GM12864 (cell line): ENCODE data around the gene OR2V1.
"Not testable (repeated sequence)": the region's sequence is repeated elsewhere in the genome, so short reads cannot be mapped to it uniquely, and the experiment has no call there.

Experiments used
- DNase-seq: peaks from one replicate; pipeline ENCODE4 v3.0.0-alpha.2; 2011; ENCODE audit warnings: low read depth
- H3K4me3 ChIP-seq: 2 replicates; pipeline ENCODE4 v1.5.1; 2011; ENCODE audit warnings: mild to moderate bottlenecking, low read depth, low read length, control low read depth
- TF ChIP-seq, protein P1 (sequence below): IDR thresholded peaks from 2 replicates; pipeline ENCODE4 v1.5.1; 2011; ENCODE audit warnings: low read depth, mild to moderate bottlenecking, moderate library complexity, low read length, control low read depth, inconsistent platforms; ENCODE audit errors: missing control alignments

OR2V1 gene

GRCh38 chr5:181170237-181170825 is 39.4 kb upstream of the OR2V1 start:
- TF ChIP-seq, protein P1, sequence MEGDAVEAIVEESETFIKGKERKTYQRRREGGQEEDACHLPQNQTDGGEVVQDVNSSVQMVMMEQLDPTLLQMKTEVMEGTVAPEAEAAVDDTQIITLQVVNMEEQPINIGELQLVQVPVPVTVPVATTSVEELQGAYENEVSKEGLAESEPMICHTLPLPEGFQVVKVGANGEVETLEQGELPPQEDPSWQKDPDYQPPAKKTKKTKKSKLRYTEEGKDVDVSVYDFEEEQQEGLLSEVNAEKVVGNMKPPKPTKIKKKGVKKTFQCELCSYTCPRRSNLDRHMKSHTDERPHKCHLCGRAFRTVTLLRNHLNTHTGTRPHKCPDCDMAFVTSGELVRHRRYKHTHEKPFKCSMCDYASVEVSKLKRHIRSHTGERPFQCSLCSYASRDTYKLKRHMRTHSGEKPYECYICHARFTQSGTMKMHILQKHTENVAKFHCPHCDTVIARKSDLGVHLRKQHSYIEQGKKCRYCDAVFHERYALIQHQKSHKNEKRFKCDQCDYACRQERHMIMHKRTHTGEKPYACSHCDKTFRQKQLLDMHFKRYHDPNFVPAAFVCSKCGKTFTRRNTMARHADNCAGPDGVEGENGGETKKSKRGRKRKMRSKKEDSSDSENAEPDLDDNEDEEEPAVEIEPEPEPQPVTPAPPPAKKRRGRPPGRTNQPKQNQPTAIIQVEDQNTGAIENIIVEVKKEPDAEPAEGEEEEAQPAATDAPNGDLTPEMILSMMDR = no peak
- no peak for DNase-seq
- H3K4me3 ChIP-seq = peak overlapping the region; percentile 1; the same call in 1 of the 2 replicates

DNA sequence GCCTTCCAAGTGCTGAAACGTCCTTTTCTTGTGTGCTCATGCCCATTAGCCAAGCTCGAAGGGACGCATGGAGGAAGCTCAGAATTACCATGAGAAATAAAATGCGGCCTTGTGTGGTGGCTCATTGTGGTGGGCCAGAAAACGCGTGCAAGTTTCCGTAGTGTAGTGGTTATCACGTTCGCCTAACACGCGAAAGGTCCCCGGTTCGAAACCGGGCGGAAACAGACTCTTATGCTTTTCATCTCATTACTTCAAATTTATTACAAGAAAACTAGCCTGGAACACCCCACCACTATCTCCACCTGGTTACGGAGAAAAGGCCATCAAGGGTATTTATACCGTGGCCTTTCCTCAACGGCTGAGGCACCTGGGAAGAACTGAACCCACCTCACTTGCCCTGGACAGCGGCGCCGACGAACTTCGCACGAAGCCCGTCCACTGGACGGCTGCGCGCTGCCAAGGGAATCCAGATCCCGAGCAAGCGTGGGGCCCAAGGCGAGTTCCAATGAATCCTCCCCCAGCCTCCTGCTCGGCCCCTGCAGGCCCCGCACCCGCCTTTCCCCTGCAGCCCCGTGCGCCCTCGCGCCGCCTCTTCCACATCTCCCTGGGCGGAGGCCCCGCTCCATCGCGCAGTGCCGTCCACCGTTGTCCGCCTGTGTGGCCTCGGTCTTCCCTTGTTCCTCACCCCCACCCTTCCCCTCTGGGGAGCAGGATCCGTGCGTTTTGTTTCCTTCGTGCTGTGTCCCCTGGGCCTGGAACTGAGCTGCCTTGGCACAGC is 38.7 kb upstream of the OR2V1 start:
- not testable (repeated sequence) for DNase-seq
- peak overlapping the region; percentile 1; the same call in 1 of the 2 replicates for H3K4me3 ChIP-seq

- DNase-seq = no peak
- TF ChIP-seq, protein P1 = no peak
- peak overlapping the region; percentile 13; the same call in 1 of the 2 replicates for H3K4me3 ChIP-seq
Observed at GRCh38 chr5:181168595-181169118, 37.7 kb upstream of the OR2V1 start.

- DNase-seq = no peak
- TF ChIP-seq, protein P1 = peak; percentile 80
- peak overlapping the region; percentile 24 for H3K4me3 ChIP-seq
Observed at GRCh38 chr5:181167814-181168488, 37.0 kb upstream of the OR2V1 start.

DNA sequence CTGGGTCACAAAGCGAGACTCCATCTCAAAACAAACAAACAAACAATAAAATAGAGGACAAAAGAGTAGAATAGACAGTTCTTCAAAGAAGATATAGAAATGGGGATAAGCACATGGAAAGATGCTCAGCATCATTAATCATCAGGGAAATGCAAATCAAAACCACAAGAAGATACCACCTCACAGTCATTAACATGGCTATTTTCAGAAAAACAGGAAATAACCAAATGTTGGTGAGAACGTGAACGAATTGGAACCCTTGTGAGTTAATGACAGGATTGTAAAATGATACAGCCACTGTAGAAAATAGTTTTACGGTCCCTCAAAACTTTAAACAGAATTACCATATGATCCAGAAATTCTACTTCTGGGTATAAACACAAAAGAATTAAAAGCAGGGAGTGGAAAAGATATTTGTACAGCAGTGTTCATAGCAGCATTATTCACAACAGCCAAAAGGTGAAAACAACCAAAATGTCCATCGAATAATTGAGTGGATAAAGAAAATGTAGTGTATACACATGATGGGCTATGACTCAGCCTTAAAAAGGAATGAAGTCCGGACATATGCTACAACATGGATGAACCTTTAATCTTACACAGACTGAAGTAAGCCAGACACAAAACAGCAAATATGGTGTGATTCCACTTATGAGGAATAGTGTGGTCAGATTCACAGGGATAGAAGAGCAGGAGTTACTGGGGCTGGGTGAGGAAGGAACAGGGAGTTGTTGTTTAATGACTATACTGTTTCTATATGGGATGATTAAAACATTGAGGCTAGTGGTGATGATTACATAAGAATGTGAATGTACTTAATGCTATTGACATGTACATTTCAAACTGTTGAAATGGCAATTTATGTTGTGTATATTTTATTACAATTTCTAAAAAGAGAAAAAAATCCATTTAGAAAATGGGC is 36.1 kb upstream of the OR2V1 start:
- no peak overlapping the region for H3K4me3 ChIP-seq
- no peak for DNase-seq
- TF ChIP-seq, protein P1 = no peak

- no peak for DNase-seq
- no peak overlapping the region; the same call in 1 of the 2 replicates for H3K4me3 ChIP-seq
- TF ChIP-seq, protein P1 = no peak
Observed at GRCh38 chr5:181164076-181164952, 33.3 kb upstream of the OR2V1 start.
